Common myeloid progenitor, CD34-positive (primary cell): Measurements from ENCODE around the gene BRSK2.

Experiments
- CTCF ChIA-PET: fragments of 350-600 bp; sonication (Branson Sonifier 250); formaldehyde crosslinking; loops from one replicate; lab custom pipeline; 2021; ENCODE audit warnings: antibody characterized with exemption; lab: Charles Lee
- POLR2A ChIA-PET: fragments of 350-600 bp; sonication (Branson Sonifier 250); formaldehyde crosslinking; loops from one replicate; lab custom pipeline; 2021; ENCODE audit warnings: antibody characterized with exemption; lab: Charles Lee
- DNase-seq, 3 donors: peaks; one replicate each; pipeline versions ENCODE4 v3.0.0 to v3.0.0-alpha.2; 2013
- H3K27ac ChIP-seq, 2 experiments: 1 replicate in 1 of 2; 2 replicates in 1 of 2; pipeline ENCODE4 v1.7.0; 2013; ENCODE audit warnings: inconsistent platforms in 2 of 2, low read length in 2 of 2, mild to moderate bottlenecking in 2 of 2, low read depth in 1 of 2, moderate library complexity in 1 of 2; ENCODE audit not compliant: severe bottlenecking in 2 of 2, insufficient read depth in 1 of 2, poor library complexity in 1 of 2
- H3K27me3 ChIP-seq, 5 experiments: replicated peaks in 2 of 5; 1 replicate in 3 of 5; 2 replicates in 2 of 5; pipeline versions ENCODE4 v1.6.1 to v1.7.0; 2013; ENCODE audit warnings: low read length in 4 of 5, mild to moderate bottlenecking in 2 of 5, moderate library complexity in 2 of 5, inconsistent platforms in 1 of 5; ENCODE audit not compliant: insufficient read depth in 5 of 5, control insufficient read depth in 4 of 5
- H3K36me3 ChIP-seq, 4 experiments: 1 replicate in 2 of 4; 2 replicates in 2 of 4; pipeline versions ENCODE4 v1.6.1 to v1.7.0; 2013; ENCODE audit warnings: low read length in 3 of 4, control low read depth in 1 of 4, mild to moderate bottlenecking in 1 of 4; ENCODE audit not compliant: control insufficient read depth in 4 of 4, insufficient read depth in 4 of 4
- H3K4me1 ChIP-seq, 4 experiments: 1 replicate in 3 of 4; 2 replicates in 1 of 4; pipeline versions ENCODE4 v1.6.1 to v1.7.1; 2013; ENCODE audit warnings: low read length in 3 of 4, mild to moderate bottlenecking in 3 of 4, control low read depth in 1 of 4, inconsistent platforms in 1 of 4, moderate library complexity in 1 of 4; ENCODE audit not compliant: control insufficient read depth in 4 of 4, insufficient read depth in 4 of 4; ENCODE audit errors: control extremely low read depth in 1 of 4
- H3K4me3 ChIP-seq, 7 experiments: 1 replicate in 4 of 7; 2 replicates in 3 of 7; pipeline versions ENCODE4 v1.5.1 to v1.7.0; 2013; ENCODE audit warnings: mild to moderate bottlenecking in 7 of 7, low read length in 6 of 7, moderate library complexity in 6 of 7, inconsistent platforms in 2 of 7, low read depth in 2 of 7, control low read depth in 1 of 7; ENCODE audit not compliant: insufficient read depth in 4 of 7, control insufficient read depth in 1 of 7; ENCODE audit errors: extremely low read depth in 1 of 7
- H3K9me3 ChIP-seq, 5 experiments: 1 replicate in 4 of 5; 2 replicates in 1 of 5; pipeline versions ENCODE4 v1.6.1 to v1.7.1; 2013; ENCODE audit warnings: low read length in 4 of 5, mild to moderate bottlenecking in 2 of 5, inconsistent platforms in 1 of 5, low read depth in 1 of 5, moderate library complexity in 1 of 5; ENCODE audit not compliant: control insufficient read depth in 4 of 5, insufficient read depth in 2 of 5; ENCODE audit errors: control extremely low read depth in 1 of 5
- WGBS: methylation state at CpG from one replicate; pipeline ENCODE4 v1.1.5; 2013; ENCODE audit not compliant: insufficient coverage; 5-methylcytosine and 5-hydroxymethylcytosine counted together

Gene BRSK2

DNA sequence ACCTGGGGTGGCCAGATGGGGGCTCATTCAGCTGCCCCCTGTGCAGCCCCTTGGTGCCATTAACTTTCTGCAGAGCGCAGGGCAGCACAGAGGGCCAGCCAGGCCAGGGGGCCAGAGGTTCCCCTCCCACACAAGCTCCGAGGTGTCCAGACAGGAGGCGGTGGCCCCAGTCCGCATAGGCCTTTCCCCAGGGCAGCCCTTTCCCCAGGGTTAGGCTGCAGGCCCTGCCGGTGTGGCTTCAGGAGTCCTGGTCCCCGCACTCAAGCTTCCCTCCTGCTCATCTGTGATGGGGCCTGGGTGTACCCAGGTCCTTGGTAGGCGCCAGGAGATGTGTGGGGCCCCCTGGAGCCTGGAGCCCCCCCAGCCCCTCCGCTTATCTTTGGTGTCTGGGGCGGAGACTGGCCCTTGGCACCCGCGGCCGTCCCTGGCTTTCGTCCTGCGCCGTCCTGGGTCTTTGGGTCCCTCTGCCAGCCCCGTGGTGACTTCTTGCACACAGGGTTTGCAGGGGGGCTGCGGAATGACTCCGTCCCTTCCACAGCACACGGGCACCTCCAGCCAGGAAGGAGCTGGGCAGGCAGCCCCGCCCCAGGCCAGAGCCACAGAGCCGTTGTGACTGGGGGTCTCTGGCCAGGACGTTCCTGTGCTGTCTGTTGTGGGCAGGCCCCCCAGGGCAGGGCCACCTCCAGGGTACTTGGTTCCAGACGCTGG lies 8.9 kb downstream of the BRSK2 start:
- H3K4me3 ChIP-seq: no peak overlapping the region
- ChIA-PET CTCF (interaction anchor here (1.4 kb wide), 1 partner anchor 106 kb away, joined by 3 read pairs; no protein-coding TSS in a partner anchor), POLR2A (no interaction called here)
- WGBS: 91% methylated on average over 21 of the region's 23 CpGs
- no peaks in the 10 kb centered on the region for H3K9me3 ChIP-seq
- H3K4me1 ChIP-seq: peaks cover 0 to 2% (median 0%) of the 10 kb centered on the region in 4 experiments
- H3K27ac ChIP-seq: no peak overlapping the region
- no peak for DNase-seq
- H3K27me3 ChIP-seq: peaks cover 0 to 5% (median 0%) of the 10 kb centered on the region in 5 experiments
- H3K36me3 ChIP-seq: no peaks in the 10 kb centered on the region

DNA sequence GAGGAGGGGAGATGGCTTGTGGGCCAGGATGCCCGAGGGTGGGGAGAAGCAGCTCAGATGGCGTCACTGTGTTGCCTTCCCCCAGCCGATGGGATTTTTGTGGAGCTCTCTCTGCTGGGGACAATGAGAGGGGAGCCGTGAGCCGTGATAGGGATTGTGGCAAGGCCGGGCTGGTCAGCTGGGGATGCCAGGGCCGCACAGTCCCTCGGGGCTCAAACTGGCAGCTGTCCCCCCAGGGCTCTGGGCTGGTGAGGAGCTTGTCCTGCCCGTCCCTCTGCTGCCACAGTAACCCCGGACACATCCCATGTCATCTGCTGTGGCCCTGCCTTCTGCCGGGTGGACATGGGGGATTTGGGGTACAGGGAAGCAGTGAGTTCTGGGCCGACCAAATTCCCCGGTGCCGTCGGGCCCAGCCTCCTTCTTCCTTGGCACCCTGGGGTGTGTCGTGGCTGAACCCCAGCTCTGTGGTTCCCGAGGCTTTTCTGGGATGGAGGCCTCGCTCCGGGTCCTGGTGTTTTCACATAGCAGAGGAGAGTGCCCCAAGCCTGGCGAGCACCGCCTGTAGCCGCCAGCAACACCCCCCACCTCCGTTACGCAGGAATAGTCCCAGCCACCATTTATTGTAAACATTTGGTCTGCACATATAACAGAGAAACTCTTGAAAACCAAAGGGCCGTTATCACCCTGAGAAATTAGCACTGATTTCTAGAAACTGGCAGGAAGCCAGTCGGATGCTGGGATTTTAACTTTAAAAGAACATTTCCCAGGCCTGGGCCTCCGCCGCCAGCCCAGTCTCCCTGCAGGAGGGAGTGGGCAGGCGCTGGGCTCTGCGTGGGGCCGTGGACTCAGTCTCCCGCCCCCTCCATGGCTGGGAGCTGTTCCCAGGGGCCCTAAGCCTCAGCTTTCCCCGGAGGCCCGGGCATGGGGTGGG lies 9.9 kb downstream of the BRSK2 start:
- DNase-seq: no peak
- Histone ChIP-seq H3K27me3 (peaks cover 0 to 5% (median 0%) of the 10 kb centered on the region in 5 experiments), H3K4me1 (peaks cover 0 to 2% (median 0%) of the 10 kb centered on the region in 4 experiments), H3K27ac (no peak overlapping the region), H3K9me3 (no peaks in the 10 kb centered on the region), H3K36me3 (no peaks in the 10 kb centered on the region), H3K4me3 (no peak overlapping the region)
- POLR2A ChIA-PET: no interaction called here
- WGBS: 94% methylated on average over 29 of the region's 34 CpGs
- CTCF ChIA-PET: no interaction called here

- H3K27me3 ChIP-seq: peaks cover 0 to 5% (median 0%) of the 10 kb centered on the region in 5 experiments
- no peak for DNase-seq
- no peaks in the 10 kb centered on the region for H3K9me3 ChIP-seq
- ChIA-PET CTCF (no interaction called here), POLR2A (no interaction called here)
- H3K36me3 ChIP-seq: no peaks in the 10 kb centered on the region
- H3K27ac ChIP-seq: no peak overlapping the region
- no peak overlapping the region for H3K4me3 ChIP-seq
- peaks cover 0 to 2% (median 0%) of the 10 kb centered on the region in 4 experiments for H3K4me1 ChIP-seq
- 94% methylated on average over 24 of the region's 30 CpGs for WGBS
These were observed 10.8 kb downstream of the BRSK2 start for GRCh38 chr11:1400317-1401170.

DNA sequence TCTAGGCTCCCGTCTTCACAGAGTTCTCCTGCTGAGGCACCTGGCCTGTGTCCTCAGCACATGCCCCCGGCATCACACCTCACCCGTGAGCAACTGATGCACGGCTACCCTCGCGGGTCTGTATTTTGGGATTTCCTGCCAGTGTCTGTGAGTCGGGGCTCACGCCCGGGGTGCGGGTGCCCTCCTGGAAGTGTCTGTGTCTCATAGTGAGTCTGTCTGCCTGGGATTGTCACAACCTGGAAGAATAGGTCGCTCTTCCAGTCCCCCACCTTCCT lies 11.4 kb downstream of the BRSK2 start:
- Histone ChIP-seq H3K36me3 (no peaks in the 10 kb centered on the region), H3K4me1 (peaks cover 0 to 2% (median 0%) of the 10 kb centered on the region in 4 experiments), H3K27ac (no peak overlapping the region), H3K9me3 (no peaks in the 10 kb centered on the region), H3K27me3 (peaks cover 0 to 5% (median 0%) of the 10 kb centered on the region in 5 experiments), H3K4me3 (no peak overlapping the region)
- ChIA-PET POLR2A (no interaction called here), CTCF (interaction anchor here (0.5 kb wide), 1 partner anchor 267 kb away, joined by 3 read pairs; no protein-coding TSS in a partner anchor)
- 96% methylated on average over 11 of the region's 11 CpGs for WGBS
- no peak for DNase-seq

- H3K9me3 ChIP-seq: no peaks in the 10 kb centered on the region
- POLR2A ChIA-PET: no interaction called here
- no peak overlapping the region for H3K4me3 ChIP-seq
- peaks cover 0 to 5% (median 0%) of the 10 kb centered on the region in 5 experiments for H3K27me3 ChIP-seq
- H3K4me1 ChIP-seq: peaks cover 0 to 2% (median 0%) of the 10 kb centered on the region in 4 experiments
- DNase-seq: peak; percentile 50 to 82 (median 81)
- H3K36me3 ChIP-seq: no peaks in the 10 kb centered on the region
- 54% methylated on average over 11 of the region's 23 CpGs for WGBS
- H3K27ac ChIP-seq: no peak overlapping the region
- CTCF ChIA-PET: interaction anchor here (0.5 to 0.6 kb wide), 2 partner anchors 74 to 267 kb away, joined by 3 read pairs; no protein-coding TSS in a partner anchor
These were observed 12.0 kb downstream of the BRSK2 start for GRCh38 chr11:1401656-1402221.

- ChIA-PET CTCF (interaction anchor here (0.6 kb wide), 1 partner anchor 74 kb away, joined by 3 read pairs; no protein-coding TSS in a partner anchor), POLR2A (interaction anchor here (0.6 kb wide), 1 partner anchor 34 kb away, joined by 3 read pairs; no protein-coding TSS in a partner anchor)
- H3K9me3 ChIP-seq: no peaks in the 10 kb centered on the region
- H3K4me1 ChIP-seq: peaks cover 0 to 2% (median 0%) of the 10 kb centered on the region in 4 experiments
- H3K4me3 ChIP-seq: no peak overlapping the region
- 84% methylated on average over 21 of the region's 23 CpGs for WGBS
- no peak for DNase-seq
- no peak overlapping the region for H3K27ac ChIP-seq
- no peaks in the 10 kb centered on the region for H3K36me3 ChIP-seq
- peaks cover 0 to 5% (median 0%) of the 10 kb centered on the region in 5 experiments for H3K27me3 ChIP-seq
These were observed 12.8 kb downstream of the BRSK2 start for GRCh38 chr11:1402355-1403077.
